ENCODE measurements around the gene MANSC1. TPM values are rescaled to one million over a fixed set of nuclear protein-coding genes. Genes with fewer than 3 reads are reported as not detected.

Gene MANSC1
- total RNA-seq, 1 experiment from 2014 or later: 74.5 TPM

DNA sequence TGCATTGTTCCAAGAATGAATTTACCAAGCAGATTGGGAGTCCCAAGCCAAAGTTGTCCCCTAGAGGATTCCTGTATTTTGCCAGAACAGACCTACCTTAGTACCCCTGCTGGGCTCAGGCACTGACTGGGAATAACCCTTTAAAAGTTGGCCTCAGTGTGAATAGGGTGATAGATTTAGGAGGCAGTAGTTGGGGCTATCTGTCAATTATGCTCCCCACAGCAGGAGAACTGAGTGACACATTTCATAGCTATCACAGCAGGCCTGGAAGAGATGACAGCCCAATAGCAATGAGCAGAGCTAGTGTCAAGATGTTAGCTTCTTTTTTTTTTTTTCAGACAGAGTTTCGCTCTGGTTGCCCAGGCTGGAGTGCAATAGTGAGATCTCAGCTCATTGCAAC is 68.9 kb downstream of the MANSC1 start:
- intact Hi-C loops (cut with micrococcal nuclease; ENCODE audit: unreplicated experiment): no loop called here
- Mint-ChIP-seq H3K36me3 (ENCODE audit: insufficient read depth, unreplicated experiment) (no peaks in the 10 kb centered on the region), H3K4me3 (ENCODE audit: low read depth, unreplicated experiment) (no peak overlapping the region), H3K27me3 (ENCODE audit: unreplicated experiment) (no peaks in the 10 kb centered on the region), H3K4me1 (ENCODE audit: low read depth, unreplicated experiment) (peaks cover 34% of the 10 kb centered on the region), H3K27ac (ENCODE audit: unreplicated experiment) (no peak overlapping the region), H3K9me3 (ENCODE audit: low read depth, unreplicated experiment) (peaks cover 4% of the 10 kb centered on the region)
- CTCF ChIA-PET: no interaction called here
- DNase-seq: no peak
- BruUV-seq (replicated peaks): no TSS peak
- TF ChIP-seq, protein P1, sequence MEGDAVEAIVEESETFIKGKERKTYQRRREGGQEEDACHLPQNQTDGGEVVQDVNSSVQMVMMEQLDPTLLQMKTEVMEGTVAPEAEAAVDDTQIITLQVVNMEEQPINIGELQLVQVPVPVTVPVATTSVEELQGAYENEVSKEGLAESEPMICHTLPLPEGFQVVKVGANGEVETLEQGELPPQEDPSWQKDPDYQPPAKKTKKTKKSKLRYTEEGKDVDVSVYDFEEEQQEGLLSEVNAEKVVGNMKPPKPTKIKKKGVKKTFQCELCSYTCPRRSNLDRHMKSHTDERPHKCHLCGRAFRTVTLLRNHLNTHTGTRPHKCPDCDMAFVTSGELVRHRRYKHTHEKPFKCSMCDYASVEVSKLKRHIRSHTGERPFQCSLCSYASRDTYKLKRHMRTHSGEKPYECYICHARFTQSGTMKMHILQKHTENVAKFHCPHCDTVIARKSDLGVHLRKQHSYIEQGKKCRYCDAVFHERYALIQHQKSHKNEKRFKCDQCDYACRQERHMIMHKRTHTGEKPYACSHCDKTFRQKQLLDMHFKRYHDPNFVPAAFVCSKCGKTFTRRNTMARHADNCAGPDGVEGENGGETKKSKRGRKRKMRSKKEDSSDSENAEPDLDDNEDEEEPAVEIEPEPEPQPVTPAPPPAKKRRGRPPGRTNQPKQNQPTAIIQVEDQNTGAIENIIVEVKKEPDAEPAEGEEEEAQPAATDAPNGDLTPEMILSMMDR (IDR thresholded peaks at IDR 0.05; ENCODE audit: unreplicated experiment): no peak

DNA sequence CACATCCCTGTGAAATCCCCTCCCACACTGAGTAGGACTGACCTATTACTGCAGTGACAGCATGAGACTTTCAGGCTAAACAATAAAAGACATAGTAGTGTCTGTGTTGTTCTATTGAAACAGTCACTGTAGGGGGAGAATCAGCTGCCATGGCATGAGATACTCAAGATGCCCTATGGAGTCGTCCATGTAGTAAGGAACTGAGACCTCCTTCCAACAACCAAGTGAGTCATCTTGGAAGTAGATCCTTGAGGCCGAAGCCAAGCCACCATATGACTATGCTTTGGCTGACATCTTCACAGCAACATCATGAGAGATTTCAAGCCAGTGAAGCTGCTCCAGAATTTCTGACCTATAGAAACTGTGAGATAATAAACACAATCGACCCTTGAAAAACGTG is 71.1 kb downstream of the MANSC1 start:
- H3K4me1 Mint-ChIP-seq (ENCODE audit: low read depth, unreplicated experiment): peaks cover 28% of the 10 kb centered on the region
- H3K4me3 Mint-ChIP-seq (ENCODE audit: low read depth, unreplicated experiment): no peak overlapping the region
- DNase-seq: no peak
- CTCF ChIA-PET: interaction anchor here (1.5 kb wide), 1 partner anchor 53 kb away, joined by 4 read pairs; no protein-coding TSS in a partner anchor
- H3K36me3 Mint-ChIP-seq (ENCODE audit: insufficient read depth, unreplicated experiment): no peaks in the 10 kb centered on the region
- TF ChIP-seq, protein P1 (IDR thresholded peaks at IDR 0.05; ENCODE audit: unreplicated experiment): no peak
- no TSS peak for BruUV-seq (replicated peaks)
- intact Hi-C loops (cut with micrococcal nuclease; ENCODE audit: unreplicated experiment): no loop called here
- H3K27me3 Mint-ChIP-seq (ENCODE audit: unreplicated experiment): no peaks in the 10 kb centered on the region
- H3K27ac Mint-ChIP-seq (ENCODE audit: unreplicated experiment): no peak overlapping the region
- H3K9me3 Mint-ChIP-seq (ENCODE audit: low read depth, unreplicated experiment): peaks cover 4% of the 10 kb centered on the region

Other genes starting within 250 kb of the MANSC1 start
- gene LRP6, start 83.2 kb downstream of the MANSC1 start, total RNA-seq (2022): 64.7 and 74.8 TPM in 2 replicates
- 9.3 and 11.5 TPM in 2 replicates for gene BORCS5, start 6.8 kb upstream of the MANSC1 start, total RNA-seq (2022)
- gene DUSP16, start 212.6 kb upstream of the MANSC1 start, total RNA-seq (2022): 23.4 and 25.8 TPM in 2 replicates